Central memory CD4-positive, alpha-beta T cell (primary cell): ENCODE results near the gene AQR.
"Not testable (repeated sequence)": the region's sequence is repeated elsewhere in the genome, so short reads cannot be mapped to it uniquely, and the experiment has no call there.

Source experiments
- DNase-seq: peaks from one replicate; pipeline ENCODE4 v3.0.0; 2022

AQR gene

GRCh38 chr15:34952481-34952880 is 17.1 kb downstream of the AQR start:
- DNase-seq = no peak

GRCh38 chr15:34951993-34952392 is 17.5 kb downstream of the AQR start:
- DNase-seq = no peak

- DNase-seq = no peak
Observed at GRCh38 chr15:34944936-34945335, 24.6 kb downstream of the AQR start.

- DNase-seq = no peak
Observed at GRCh38 chr15:34943711-34944110, 25.8 kb downstream of the AQR start.

- not testable (repeated sequence) for DNase-seq
Observed at GRCh38 chr15:34943264-34943663, 26.3 kb downstream of the AQR start.

- no peak for DNase-seq
Observed at GRCh38 chr15:34942363-34942762, 27.2 kb downstream of the AQR start.

GRCh38 chr15:34941831-34942230 is 27.7 kb downstream of the AQR start:
- no peak for DNase-seq

- no peak for DNase-seq
Observed at GRCh38 chr15:34941185-34941698, 28.3 kb downstream of the AQR start.

GRCh38 chr15:34933432-34933975 is 36.0 kb downstream of the AQR start:
- no peak for DNase-seq

GRCh38 chr15:34928349-34928748 is 41.2 kb downstream of the AQR start:
- not testable (repeated sequence) for DNase-seq

GRCh38 chr15:34927726-34928125 is 41.8 kb downstream of the AQR start:
- no peak for DNase-seq

- no peak for DNase-seq
Observed at GRCh38 chr15:34914317-34914716, 55.2 kb downstream of the AQR start.

GRCh38 chr15:34905047-34905446 is 64.5 kb downstream of the AQR start:
- DNase-seq = no peak

- DNase-seq = no peak
Observed at GRCh38 chr15:34904527-34904926, 65.0 kb downstream of the AQR start.

GRCh38 chr15:34900748-34901147 is 68.8 kb downstream of the AQR start:
- no peak for DNase-seq

GRCh38 chr15:34896183-34896582 is 73.4 kb downstream of the AQR start:
- DNase-seq = no peak

- no peak for DNase-seq
Observed at GRCh38 chr15:34893967-34894366, 75.6 kb downstream of the AQR start.

GRCh38 chr15:34892963-34893591 is 76.5 kb downstream of the AQR start:
- no peak for DNase-seq

GRCh38 chr15:34890424-34890823 is 79.1 kb downstream of the AQR start:
- DNase-seq = no peak

GRCh38 chr15:34889476-34889875 is 80.1 kb downstream of the AQR start:
- no peak for DNase-seq

GRCh38 chr15:34886134-34886533 is 83.4 kb downstream of the AQR start:
- no peak for DNase-seq

- no peak for DNase-seq
Observed at GRCh38 chr15:34883633-34884032, 85.9 kb downstream of the AQR start.

GRCh38 chr15:34883042-34883441 is 86.5 kb downstream of the AQR start:
- DNase-seq = no peak

- DNase-seq = no peak
Observed at GRCh38 chr15:34879107-34879506, 90.4 kb downstream of the AQR start.

GRCh38 chr15:34876640-34877039 is 92.9 kb downstream of the AQR start:
- DNase-seq = no peak
